ENCODE data around the gene DNAJC1.

DNA sequence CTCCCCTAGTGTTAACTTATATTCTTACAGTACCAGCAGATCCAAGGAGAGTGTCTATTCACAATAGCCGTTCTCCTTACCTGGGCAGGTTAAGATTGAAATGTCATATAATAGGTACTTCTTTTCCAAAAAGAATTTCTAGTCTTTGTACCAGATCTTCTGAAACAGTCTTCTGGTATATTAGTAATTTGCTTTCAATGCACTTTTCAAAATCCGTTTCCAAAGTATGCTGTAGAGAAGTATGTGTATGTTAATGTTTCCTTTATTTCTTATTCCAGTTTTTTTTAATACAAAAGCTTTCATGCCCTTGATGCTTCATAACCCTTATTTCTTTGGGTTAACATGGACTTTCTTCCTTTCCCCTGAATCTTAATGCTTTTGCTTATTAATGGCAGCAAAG is 281.3 kb downstream of the DNAJC1 start:
- TF ChIP-seq, protein P1, sequence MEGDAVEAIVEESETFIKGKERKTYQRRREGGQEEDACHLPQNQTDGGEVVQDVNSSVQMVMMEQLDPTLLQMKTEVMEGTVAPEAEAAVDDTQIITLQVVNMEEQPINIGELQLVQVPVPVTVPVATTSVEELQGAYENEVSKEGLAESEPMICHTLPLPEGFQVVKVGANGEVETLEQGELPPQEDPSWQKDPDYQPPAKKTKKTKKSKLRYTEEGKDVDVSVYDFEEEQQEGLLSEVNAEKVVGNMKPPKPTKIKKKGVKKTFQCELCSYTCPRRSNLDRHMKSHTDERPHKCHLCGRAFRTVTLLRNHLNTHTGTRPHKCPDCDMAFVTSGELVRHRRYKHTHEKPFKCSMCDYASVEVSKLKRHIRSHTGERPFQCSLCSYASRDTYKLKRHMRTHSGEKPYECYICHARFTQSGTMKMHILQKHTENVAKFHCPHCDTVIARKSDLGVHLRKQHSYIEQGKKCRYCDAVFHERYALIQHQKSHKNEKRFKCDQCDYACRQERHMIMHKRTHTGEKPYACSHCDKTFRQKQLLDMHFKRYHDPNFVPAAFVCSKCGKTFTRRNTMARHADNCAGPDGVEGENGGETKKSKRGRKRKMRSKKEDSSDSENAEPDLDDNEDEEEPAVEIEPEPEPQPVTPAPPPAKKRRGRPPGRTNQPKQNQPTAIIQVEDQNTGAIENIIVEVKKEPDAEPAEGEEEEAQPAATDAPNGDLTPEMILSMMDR (IDR thresholded peaks at IDR 0.05) = no peak
- TF ChIP-seq POLR2A (IDR thresholded peaks at IDR 0.05) = no peak
